ENCODE results near the gene CCT7.

CCT7 gene

GRCh38 chr2:73250872-73251846 is 17.1 kb downstream of the CCT7 start:
- Histone ChIP-seq H3K36me3 (ENCODE audit: insufficient read depth, low read depth, low read length) (peaks cover 85% of the 10 kb centered on the region), H3K27ac (ENCODE audit: low read length) (no peak overlapping the region), H3K4me3 (ENCODE audit: low read length) (no peak overlapping the region), H3K27me3 (ENCODE audit: insufficient read depth, low read length) (no peaks in the 10 kb centered on the region), H3K9me3 (ENCODE audit: insufficient read depth, low read depth, low read length) (no peaks in the 10 kb centered on the region), H3K9ac (ENCODE audit: low read depth, low read length) (no peak overlapping the region), H3K4me1 (ENCODE audit: insufficient read depth, low read length) (no peaks in the 10 kb centered on the region; the same call in 1 of the 2 replicates)

- Histone ChIP-seq H3K27me3 (ENCODE audit: insufficient read depth, low read length) (no peaks in the 10 kb centered on the region), H3K9ac (ENCODE audit: low read depth, low read length) (no peak overlapping the region), H3K9me3 (ENCODE audit: insufficient read depth, low read depth, low read length) (no peaks in the 10 kb centered on the region), H3K36me3 (ENCODE audit: insufficient read depth, low read depth, low read length) (peaks cover 72% of the 10 kb centered on the region), H3K27ac (ENCODE audit: low read length) (no peak overlapping the region), H3K4me1 (ENCODE audit: insufficient read depth, low read length) (no peaks in the 10 kb centered on the region; the same call in 1 of the 2 replicates), H3K4me3 (ENCODE audit: low read length) (no peak overlapping the region)
Measured at GRCh38 chr2:73252238-73253027, 18.3 kb downstream of the CCT7 start.

- Histone ChIP-seq H3K9ac (ENCODE audit: low read depth, low read length) (no peak overlapping the region), H3K4me3 (ENCODE audit: low read length) (no peak overlapping the region), H3K9me3 (ENCODE audit: insufficient read depth, low read depth, low read length) (no peaks in the 10 kb centered on the region), H3K4me1 (ENCODE audit: insufficient read depth, low read length) (no peaks in the 10 kb centered on the region; the same call in 1 of the 2 replicates), H3K36me3 (ENCODE audit: insufficient read depth, low read depth, low read length) (peaks cover 65% of the 10 kb centered on the region), H3K27me3 (ENCODE audit: insufficient read depth, low read length) (no peaks in the 10 kb centered on the region), H3K27ac (ENCODE audit: low read length) (no peak overlapping the region)
Measured at GRCh38 chr2:73253400-73253799, 19.3 kb downstream of the CCT7 start.

GRCh38 chr2:73253901-73254300 is 19.8 kb downstream of the CCT7 start:
- Histone ChIP-seq H3K9ac (ENCODE audit: low read depth, low read length) (no peak overlapping the region), H3K4me1 (ENCODE audit: insufficient read depth, low read length) (no peaks in the 10 kb centered on the region; the same call in 1 of the 2 replicates), H3K27ac (ENCODE audit: low read length) (no peak overlapping the region), H3K27me3 (ENCODE audit: insufficient read depth, low read length) (no peaks in the 10 kb centered on the region), H3K36me3 (ENCODE audit: insufficient read depth, low read depth, low read length) (peaks cover 63% of the 10 kb centered on the region), H3K9me3 (ENCODE audit: insufficient read depth, low read depth, low read length) (no peaks in the 10 kb centered on the region), H3K4me3 (ENCODE audit: low read length) (no peak overlapping the region)

- Histone ChIP-seq H3K9ac (ENCODE audit: low read depth, low read length) (no peak overlapping the region), H3K27ac (ENCODE audit: low read length) (no peak overlapping the region), H3K4me1 (ENCODE audit: insufficient read depth, low read length) (no peaks in the 10 kb centered on the region; the same call in 1 of the 2 replicates), H3K36me3 (ENCODE audit: insufficient read depth, low read depth, low read length) (peaks cover 58% of the 10 kb centered on the region), H3K9me3 (ENCODE audit: insufficient read depth, low read depth, low read length) (no peaks in the 10 kb centered on the region), H3K27me3 (ENCODE audit: insufficient read depth, low read length) (no peaks in the 10 kb centered on the region), H3K4me3 (ENCODE audit: low read length) (no peak overlapping the region)
Measured at GRCh38 chr2:73254343-73255006, 20.4 kb downstream of the CCT7 start.

GRCh38 chr2:73255007-73255644 is 21.0 kb downstream of the CCT7 start:
- no peak overlapping the region for H3K27ac ChIP-seq (ENCODE audit: low read length)
- H3K9ac ChIP-seq (ENCODE audit: low read depth, low read length), result no peak overlapping the region
- peaks cover 58% of the 10 kb centered on the region for H3K36me3 ChIP-seq (ENCODE audit: insufficient read depth, low read depth, low read length)
- H3K9me3 ChIP-seq (ENCODE audit: insufficient read depth, low read depth, low read length), result no peaks in the 10 kb centered on the region
- no peaks in the 10 kb centered on the region for H3K27me3 ChIP-seq (ENCODE audit: insufficient read depth, low read length)
- no peaks in the 10 kb centered on the region; the same call in 1 of the 2 replicates for H3K4me1 ChIP-seq (ENCODE audit: insufficient read depth, low read length)
- H3K4me3 ChIP-seq (ENCODE audit: low read length), result no peak overlapping the region

GRCh38 chr2:73255907-73256617 is 22.0 kb downstream of the CCT7 start:
- no peak overlapping the region for H3K9ac ChIP-seq (ENCODE audit: low read depth, low read length)
- H3K9me3 ChIP-seq (ENCODE audit: insufficient read depth, low read depth, low read length), result no peaks in the 10 kb centered on the region
- H3K27me3 ChIP-seq (ENCODE audit: insufficient read depth, low read length), result no peaks in the 10 kb centered on the region
- no peak overlapping the region for H3K27ac ChIP-seq (ENCODE audit: low read length)
- H3K36me3 ChIP-seq (ENCODE audit: insufficient read depth, low read depth, low read length), result peaks cover 49% of the 10 kb centered on the region
- H3K4me3 ChIP-seq (ENCODE audit: low read length), result no peak overlapping the region
- H3K4me1 ChIP-seq (ENCODE audit: insufficient read depth, low read length), result no peaks in the 10 kb centered on the region; the same call in 1 of the 2 replicates

DNA sequence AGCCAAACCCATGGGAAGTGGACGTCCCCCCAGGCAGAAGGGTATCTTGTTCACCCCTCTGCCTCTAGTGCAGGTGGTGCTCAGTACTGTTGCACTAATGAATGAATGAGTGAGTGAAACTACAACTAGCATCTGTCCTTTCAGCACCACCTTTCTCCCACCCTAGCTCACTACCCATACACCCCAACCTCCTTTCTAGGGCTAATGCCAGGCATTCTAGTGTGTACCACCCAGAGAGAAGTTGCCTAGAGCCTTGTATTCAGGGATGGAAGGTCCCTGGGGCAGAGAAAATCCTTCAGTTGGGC is 22.5 kb downstream of the CCT7 start:
- H3K36me3 ChIP-seq (ENCODE audit: insufficient read depth, low read depth, low read length), result peaks cover 44% of the 10 kb centered on the region
- no peaks in the 10 kb centered on the region for H3K27me3 ChIP-seq (ENCODE audit: insufficient read depth, low read length)
- no peak overlapping the region for H3K9ac ChIP-seq (ENCODE audit: low read depth, low read length)
- no peak overlapping the region for H3K27ac ChIP-seq (ENCODE audit: low read length)
- no peaks in the 10 kb centered on the region; the same call in 1 of the 2 replicates for H3K4me1 ChIP-seq (ENCODE audit: insufficient read depth, low read length)
- H3K9me3 ChIP-seq (ENCODE audit: insufficient read depth, low read depth, low read length), result no peaks in the 10 kb centered on the region
- H3K4me3 ChIP-seq (ENCODE audit: low read length), result no peak overlapping the region

GRCh38 chr2:73257021-73257420 is 22.9 kb downstream of the CCT7 start:
- no peak overlapping the region for H3K9ac ChIP-seq (ENCODE audit: low read depth, low read length)
- H3K4me1 ChIP-seq (ENCODE audit: insufficient read depth, low read length), result no peaks in the 10 kb centered on the region; the same call in 1 of the 2 replicates
- H3K36me3 ChIP-seq (ENCODE audit: insufficient read depth, low read depth, low read length), result peaks cover 40% of the 10 kb centered on the region
- H3K27ac ChIP-seq (ENCODE audit: low read length), result no peak overlapping the region
- no peaks in the 10 kb centered on the region for H3K9me3 ChIP-seq (ENCODE audit: insufficient read depth, low read depth, low read length)
- no peaks in the 10 kb centered on the region for H3K27me3 ChIP-seq (ENCODE audit: insufficient read depth, low read length)
- no peak overlapping the region for H3K4me3 ChIP-seq (ENCODE audit: low read length)

DNA sequence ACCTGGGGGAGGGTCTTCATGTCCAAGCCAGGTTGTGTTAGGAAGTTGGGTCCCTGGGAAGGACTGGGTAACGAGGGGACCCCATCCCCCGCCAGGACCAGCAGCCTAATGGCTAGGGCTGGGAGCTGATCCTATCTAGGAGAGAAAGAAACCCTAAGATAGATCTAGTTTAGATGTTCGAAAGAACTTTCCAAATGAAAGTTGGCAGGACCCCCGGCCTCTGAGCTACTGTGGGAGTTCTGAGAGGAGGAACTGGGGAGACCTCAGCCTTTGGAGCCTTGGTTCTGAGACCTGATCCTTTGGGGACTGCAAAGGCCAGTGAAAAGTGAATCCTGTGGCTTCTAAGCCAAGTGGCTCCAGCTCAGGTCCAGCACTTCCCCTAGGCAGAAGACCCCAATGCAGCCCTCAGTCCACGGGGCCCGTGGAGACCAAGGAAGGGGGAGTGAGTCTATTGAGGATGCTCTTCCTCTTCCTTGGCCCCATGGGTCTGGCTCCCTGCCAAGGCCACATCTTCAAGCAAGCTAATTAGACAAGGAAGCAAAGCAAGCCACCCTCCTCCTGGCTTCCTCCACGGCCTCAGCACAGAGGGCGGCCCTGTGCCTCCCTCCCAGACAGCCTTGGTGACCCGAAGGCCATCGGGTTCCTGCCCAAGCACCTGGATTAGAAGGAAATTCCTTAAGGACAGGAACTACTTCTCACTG is 23.5 kb downstream of the CCT7 start:
- H3K9ac ChIP-seq (ENCODE audit: low read depth, low read length), result no peak overlapping the region

More for the DNA sequence above, 23.5 kb downstream of the CCT7 start:
- Histone ChIP-seq H3K9me3 (ENCODE audit: insufficient read depth, low read depth, low read length) (no peaks in the 10 kb centered on the region), H3K27me3 (ENCODE audit: insufficient read depth, low read length) (no peaks in the 10 kb centered on the region), H3K4me1 (ENCODE audit: insufficient read depth, low read length) (no peaks in the 10 kb centered on the region; the same call in 1 of the 2 replicates), H3K36me3 (ENCODE audit: insufficient read depth, low read depth, low read length) (peaks cover 35% of the 10 kb centered on the region), H3K27ac (ENCODE audit: low read length) (no peak overlapping the region), H3K4me3 (ENCODE audit: low read length) (no peak overlapping the region)
